NCI-H526 (cell line): ENCODE data around the gene SYNGR3.
"Not testable (repeated sequence)": the region's sequence is repeated elsewhere in the genome, so short reads cannot be mapped to it uniquely, and the experiment has no call there.

Source experiments
- DNase-seq, 2 experiments: peaks; one replicate each; lab custom pipeline; 2025; lab: John Stamatoyannopoulos, UW

Gene SYNGR3

GRCh38 chr16:1989209-1990100, at the start of gene SYNGR3:
Gene SYNGR3 (plus strand): TSS chr16:1989970. CDS start chr16:1990103, 133 bp downstream.
- DNase-seq, result peak in 1 of 2 experiments; percentile 49

- DNase-seq, result no peak
These were observed 49.3 kb upstream of the SYNGR3 start for GRCh38 chr16:1940273-1941161.

- DNase-seq, result peak in 1 of 2 experiments; percentile 66
These were observed 48.4 kb upstream of the SYNGR3 start for GRCh38 chr16:1941162-1942046.

- no peak for DNase-seq
These were observed 47.5 kb upstream of the SYNGR3 start for GRCh38 chr16:1942047-1942809.

- DNase-seq, result peak; percentile 88 to 99
These were observed 46.7 kb upstream of the SYNGR3 start, which contains the start of gene MSRB1 for GRCh38 chr16:1942810-1943726. Gene MSRB1 (minus strand): TSS chr16:1943199. CDS start chr16:1943156, 43 bp downstream.

- DNase-seq, result no peak
These were observed 45.1 kb upstream of the SYNGR3 start for GRCh38 chr16:1944612-1945199.

GRCh38 chr16:1945559-1946391, 44.0 kb upstream of the SYNGR3 start:
- DNase-seq, result no peak

- no peak for DNase-seq
These were observed 43.0 kb upstream of the SYNGR3 start for GRCh38 chr16:1946495-1947368.

GRCh38 chr16:1947369-1947670, 42.5 kb upstream of the SYNGR3 start:
- no peak for DNase-seq

- DNase-seq, result no peak
These were observed 40.3 kb upstream of the SYNGR3 start for GRCh38 chr16:1949507-1949906.

- no peak for DNase-seq
These were observed 39.7 kb upstream of the SYNGR3 start for GRCh38 chr16:1950047-1950446.

- DNase-seq, result no peak
These were observed 39.2 kb upstream of the SYNGR3 start for GRCh38 chr16:1950559-1950958.

- DNase-seq, result no peak
These were observed 36.0 kb upstream of the SYNGR3 start for GRCh38 chr16:1953734-1954133.

GRCh38 chr16:1957434-1958142, 32.2 kb upstream of the SYNGR3 start:
- DNase-seq, result not testable (repeated sequence)

- DNase-seq, result not testable (repeated sequence)
These were observed 31.7 kb upstream of the SYNGR3 start for GRCh38 chr16:1958143-1958491.

GRCh38 chr16:1958715-1959268, 31.0 kb upstream of the SYNGR3 start:
- DNase-seq, result no peak
